GM19468 (cell line): ENCODE results near the gene RPL11.
"Not testable (repeated sequence)": the region's sequence is repeated elsewhere in the genome, so short reads cannot be mapped to it uniquely, and the experiment has no call there.

ENCODE experiments used
- ATAC-seq: cut with Tn5 transposase; IDR thresholded peaks from one replicate; pipeline ENCODE4 v1.9.1; 2021; ENCODE audit warnings: mild to moderate bottlenecking, moderate library complexity, moderate number of reproducible peaks; ENCODE audit not compliant: unreplicated experiment; ENCODE audit errors: extremely low read depth

Gene RPL11

GRCh38 chr1:23722652-23723051 is 31.0 kb downstream of the RPL11 start:
- no peak for ATAC-seq

GRCh38 chr1:23726686-23727085 is 35.1 kb downstream of the RPL11 start:
- ATAC-seq: no peak

GRCh38 chr1:23727362-23727811 is 35.8 kb downstream of the RPL11 start:
- no peak for ATAC-seq

- ATAC-seq: no peak
Measured at GRCh38 chr1:23732363-23733224, 41.0 kb downstream of the RPL11 start.

- ATAC-seq: not testable (repeated sequence)
Measured at GRCh38 chr1:23733281-23733680, 41.7 kb downstream of the RPL11 start.

- ATAC-seq: no peak
Measured at GRCh38 chr1:23736437-23737134, 45.0 kb downstream of the RPL11 start.

- ATAC-seq: no peak
Measured at GRCh38 chr1:23741609-23742008, 50.0 kb downstream of the RPL11 start.

- no peak for ATAC-seq
Measured at GRCh38 chr1:23742670-23743286, 51.2 kb downstream of the RPL11 start.

GRCh38 chr1:23743287-23744152 is 51.9 kb downstream of the RPL11 start, which contains the start of gene ELOA:
Gene ELOA, plus strand, starts transcription at chr1:23743471. Its CDS starts 33 bp downstream, at chr1:23743504.
- ATAC-seq: peak; percentile 32

GRCh38 chr1:23745515-23745914 is 53.9 kb downstream of the RPL11 start:
- no peak for ATAC-seq
